HG03432 (cell line): Measurements from ENCODE around the gene AICDA.

Experiments
- ATAC-seq: cut with Tn5 transposase; IDR thresholded peaks from one replicate; pipeline ENCODE4 v1.9.1; 2021; ENCODE audit warnings: mild to moderate bottlenecking, moderate library complexity; ENCODE audit not compliant: unreplicated experiment

Gene AICDA

DNA sequence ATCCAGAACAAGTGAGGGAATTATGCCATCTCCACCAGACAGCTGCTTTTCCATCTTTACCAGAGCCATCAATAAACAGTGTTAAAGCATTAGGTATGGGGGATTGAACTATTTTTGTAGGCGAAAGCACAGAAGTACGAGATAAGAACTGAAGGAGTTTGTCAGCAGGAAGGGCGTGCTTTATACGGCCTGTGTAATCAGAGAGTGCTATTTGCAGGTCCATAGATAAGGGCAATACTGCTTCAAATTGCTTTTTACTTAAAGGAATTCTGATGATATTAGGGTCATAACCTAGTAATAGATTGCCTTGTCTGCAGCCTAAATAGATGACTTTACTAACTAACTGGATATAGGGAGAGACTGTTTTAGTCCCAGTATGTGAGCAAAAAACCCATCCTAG lies 51.6 kb downstream of the AICDA start:
- ATAC-seq = no peak

DNA sequence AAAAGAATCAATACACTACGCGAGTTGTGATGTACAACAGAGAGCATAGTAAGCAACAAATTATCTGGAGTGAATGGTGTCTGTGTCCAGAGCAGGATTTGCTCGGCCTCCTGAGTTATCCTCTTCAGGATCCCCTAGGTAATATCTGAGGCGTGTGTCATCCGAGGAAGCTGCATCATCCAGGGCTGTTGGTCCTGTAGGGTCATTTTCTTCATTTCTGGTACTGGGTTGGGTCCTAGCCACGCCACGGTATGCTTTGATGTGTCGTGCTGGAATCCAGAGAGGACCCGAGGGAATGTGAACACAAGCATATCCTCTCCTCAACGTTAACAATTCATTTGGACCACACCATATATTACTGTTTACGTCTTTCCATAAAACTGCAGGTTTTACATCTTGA lies 53.0 kb downstream of the AICDA start:
- ATAC-seq = no peak

DNA sequence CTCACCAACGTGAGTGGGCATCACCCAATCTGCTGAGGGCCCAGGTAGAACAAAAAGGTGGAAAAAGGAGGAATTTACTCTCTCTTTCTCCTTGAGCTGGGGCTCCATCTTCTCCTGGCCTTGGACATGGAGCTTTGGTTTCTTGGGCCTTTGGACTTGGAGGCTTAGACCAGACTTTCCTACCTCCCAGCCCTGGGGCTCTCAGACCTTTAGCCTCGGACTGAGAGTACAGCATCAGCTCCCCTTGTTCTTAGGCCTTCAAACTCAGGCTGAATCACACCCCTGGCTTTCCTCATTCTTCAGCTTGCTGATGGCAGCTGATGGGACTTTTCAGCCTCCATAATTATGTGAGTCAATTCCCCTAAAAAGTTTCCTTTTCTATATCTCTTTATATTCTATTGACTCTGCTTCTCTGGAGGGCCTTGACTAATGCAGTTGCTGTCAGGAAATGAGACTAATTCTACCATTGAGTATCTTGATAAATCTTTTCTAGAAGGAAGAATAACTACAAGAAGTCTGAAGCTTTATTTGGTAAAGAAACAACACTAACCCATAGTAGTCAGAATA lies 56.0 kb downstream of the AICDA start:
- ATAC-seq = no peak

GRCh38 chr12:8554451-8555195 lies 58.0 kb downstream of the AICDA start:
- ATAC-seq = no peak

GRCh38 chr12:8553088-8553627 lies 59.5 kb downstream of the AICDA start:
- ATAC-seq = no peak
